HG02642 (cell line): ENCODE data around the gene SVIL.
"Not testable (repeated sequence)": the region's sequence is repeated elsewhere in the genome, so short reads cannot be mapped to it uniquely, and the experiment has no call there.

ENCODE experiments used
- ATAC-seq: cut with Tn5 transposase; IDR thresholded peaks from one replicate; pipeline ENCODE4 v1.9.1; 2021; ENCODE audit warnings: mild to moderate bottlenecking; ENCODE audit not compliant: unreplicated experiment, poor library complexity

Gene SVIL

DNA sequence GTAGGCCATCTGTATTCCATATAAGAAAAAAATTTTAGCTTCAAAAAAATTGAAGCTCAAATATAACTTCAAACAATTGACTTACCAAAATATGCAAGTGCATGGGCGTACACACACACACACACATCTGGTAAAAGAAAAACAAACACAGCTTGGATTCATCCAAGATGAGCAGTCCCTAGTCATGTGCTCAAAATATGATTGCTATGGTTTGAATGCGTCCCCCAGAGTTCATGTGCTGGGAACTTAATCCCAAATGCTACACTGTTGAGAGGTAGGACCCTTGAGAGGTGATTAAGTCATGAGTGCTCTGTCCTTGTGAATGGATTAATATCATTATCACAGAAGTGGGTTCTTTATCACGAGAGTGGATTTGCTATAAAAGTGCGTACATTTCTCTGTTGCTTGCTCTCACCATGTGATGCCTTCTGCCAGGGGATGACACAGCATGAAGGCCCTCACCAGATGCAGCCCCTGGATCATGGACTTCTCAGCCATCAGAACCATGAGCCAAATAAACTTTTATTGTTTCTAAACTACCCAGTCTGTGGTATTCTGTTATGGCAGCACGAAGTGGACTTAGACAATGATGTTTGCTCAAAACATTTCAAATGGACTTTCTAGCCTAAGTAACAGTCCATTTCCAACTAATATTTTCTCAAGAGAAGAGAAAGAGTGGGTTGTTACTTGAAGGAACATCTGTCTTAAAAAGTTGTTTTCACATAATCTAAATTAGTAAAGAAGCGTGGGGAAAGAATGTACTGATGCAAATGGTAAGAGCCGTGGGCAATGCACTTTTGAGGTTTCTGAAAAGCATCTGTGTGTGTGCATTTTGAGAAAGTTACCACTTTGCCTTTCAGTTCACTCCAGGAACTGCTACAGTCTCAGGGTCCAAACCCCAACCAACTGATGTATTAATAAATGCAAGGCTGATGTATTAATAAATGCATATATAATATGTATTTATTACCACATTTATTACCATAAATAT lies 15.1 kb upstream of the SVIL start:
- ATAC-seq, result no peak

DNA sequence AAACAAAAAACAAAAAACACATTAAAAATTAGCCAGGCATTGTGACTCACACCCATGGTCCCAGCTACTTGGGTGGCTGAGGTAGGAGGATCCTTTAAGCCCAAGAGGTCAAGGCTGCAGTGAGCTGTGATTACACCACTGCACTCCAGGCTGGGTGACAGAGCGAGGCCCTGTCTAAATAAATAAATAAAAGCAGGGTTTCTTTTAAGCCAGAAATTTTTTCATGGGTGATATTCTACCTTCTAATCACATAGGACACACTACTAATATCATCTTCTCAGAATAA lies 14.2 kb upstream of the SVIL start:
- no peak for ATAC-seq

- no peak for ATAC-seq
Measured at GRCh38 chr10:29648114-29648982, 13.6 kb upstream of the SVIL start.

DNA sequence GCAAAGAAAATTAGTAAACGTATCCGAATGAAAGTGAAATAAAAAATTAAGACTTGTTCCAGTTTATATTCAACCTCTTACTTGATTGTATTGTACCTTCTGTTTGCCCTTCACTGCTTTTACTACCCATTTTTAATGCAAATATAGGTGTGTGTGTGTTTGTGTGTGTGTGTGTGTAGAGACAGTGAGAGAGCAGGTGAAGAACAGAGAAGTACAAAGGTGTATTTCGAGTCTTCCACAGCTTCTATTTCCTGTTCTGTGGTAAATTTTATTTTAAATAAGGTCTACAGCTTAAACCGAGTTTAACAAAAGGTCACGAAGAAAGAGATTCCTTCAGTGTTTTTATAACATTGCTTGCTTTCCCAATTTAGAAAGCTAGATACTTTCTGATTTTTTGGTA lies 12.7 kb upstream of the SVIL start:
- ATAC-seq, result no peak

DNA sequence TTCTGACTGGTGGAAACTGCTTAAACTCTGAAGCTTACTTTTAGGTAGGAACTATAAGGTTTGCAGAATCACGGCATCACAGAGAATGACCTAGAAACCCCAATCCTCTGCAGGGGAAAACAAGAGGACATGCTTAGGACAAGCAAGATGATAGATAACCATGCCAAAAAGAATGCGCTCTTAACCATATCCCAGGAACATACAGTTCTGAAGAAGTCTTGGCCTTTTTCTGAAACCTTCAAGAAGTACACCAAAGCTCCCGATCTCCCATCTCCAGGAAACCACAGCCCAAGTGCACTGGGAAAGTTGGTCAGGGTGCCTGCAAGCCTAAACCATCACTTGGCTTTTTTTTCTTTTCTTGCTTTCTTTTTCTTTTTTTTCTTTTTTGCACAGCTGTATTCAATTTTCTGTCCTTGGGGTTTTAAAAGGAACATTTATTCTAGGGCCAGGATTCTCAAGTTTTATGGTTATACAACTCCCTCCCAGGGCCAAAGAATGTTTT lies 12.2 kb upstream of the SVIL start:
- no peak for ATAC-seq

DNA sequence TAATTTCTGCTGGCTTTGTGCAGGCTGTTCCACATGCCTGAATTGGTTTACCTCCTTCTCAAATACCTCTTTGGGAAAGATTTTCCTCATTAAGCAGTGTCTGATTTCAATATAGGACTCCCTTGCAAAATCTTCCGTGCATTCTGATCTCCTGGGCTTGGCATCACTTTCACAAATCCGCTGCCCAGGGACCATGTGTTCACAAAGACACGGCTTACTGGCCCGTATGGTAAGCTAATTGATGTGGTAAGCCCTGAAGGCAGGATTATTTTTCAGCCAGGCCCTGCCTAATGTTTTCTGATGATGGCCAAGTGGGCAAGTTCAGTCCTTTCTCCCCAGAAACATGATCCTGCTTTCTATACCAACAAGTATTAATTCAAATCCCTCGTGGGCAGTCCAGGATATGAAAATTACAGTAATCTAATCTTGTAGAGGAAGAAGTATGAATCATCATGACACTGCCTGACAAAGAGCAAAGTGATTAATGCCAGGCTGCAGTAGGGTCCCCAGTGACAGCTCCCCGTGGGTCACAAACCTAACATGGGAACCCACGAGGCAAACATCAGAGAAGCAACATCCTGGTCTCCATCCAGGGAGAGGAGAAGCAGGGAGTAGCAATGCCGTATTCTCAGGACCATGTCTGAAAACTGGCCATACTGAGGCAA lies 11.6 kb upstream of the SVIL start:
- ATAC-seq, result no peak

GRCh38 chr10:29643771-29644501 lies 9.2 kb upstream of the SVIL start:
- ATAC-seq, result no peak

DNA sequence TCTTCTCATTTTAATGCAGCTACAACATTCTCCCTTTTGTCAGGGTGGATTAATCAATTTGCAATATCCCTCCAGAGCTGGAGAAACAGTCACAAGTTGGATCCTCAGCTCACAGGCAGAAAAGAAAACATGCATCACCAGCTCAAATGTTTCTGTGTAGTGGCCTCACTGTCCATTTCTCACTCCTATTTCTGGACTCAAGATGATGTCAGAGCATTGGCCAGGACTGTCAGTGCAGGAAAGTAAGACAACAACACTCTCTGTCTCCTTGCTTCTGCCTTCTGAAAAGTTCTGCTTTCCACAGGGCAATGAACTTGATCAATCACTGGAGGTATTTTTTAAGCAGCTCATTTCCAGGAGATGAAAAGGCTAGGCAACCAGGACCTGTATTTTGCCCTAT lies 8.2 kb upstream of the SVIL start:
- no peak for ATAC-seq

GRCh38 chr10:29637537-29637936 lies 2.8 kb upstream of the SVIL start:
- no peak for ATAC-seq

- no peak for ATAC-seq
Measured at GRCh38 chr10:29636178-29636577, 1.4 kb upstream of the SVIL start.

DNA sequence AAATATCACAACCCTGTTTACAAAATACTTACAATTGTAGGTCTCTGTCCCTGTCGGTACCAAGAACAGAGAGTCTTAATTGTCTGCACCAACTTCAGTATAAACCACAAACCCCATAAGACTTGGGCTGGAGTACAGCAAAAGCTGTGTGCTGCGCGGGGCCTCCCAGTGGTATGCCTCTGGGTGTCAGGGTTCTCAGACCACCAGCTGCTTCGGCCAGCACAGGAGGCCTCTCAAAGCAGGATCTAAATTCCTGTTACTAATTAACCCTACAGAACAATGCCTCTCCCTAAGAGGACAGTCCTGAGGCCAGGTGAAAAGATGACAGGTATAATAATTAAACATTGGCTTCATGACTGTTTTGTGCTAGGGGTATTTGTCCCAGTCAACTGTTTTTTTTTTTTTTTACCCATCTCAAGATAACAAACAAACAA lies 957 bp upstream of the SVIL start:
- ATAC-seq, result peak; percentile 66

DNA sequence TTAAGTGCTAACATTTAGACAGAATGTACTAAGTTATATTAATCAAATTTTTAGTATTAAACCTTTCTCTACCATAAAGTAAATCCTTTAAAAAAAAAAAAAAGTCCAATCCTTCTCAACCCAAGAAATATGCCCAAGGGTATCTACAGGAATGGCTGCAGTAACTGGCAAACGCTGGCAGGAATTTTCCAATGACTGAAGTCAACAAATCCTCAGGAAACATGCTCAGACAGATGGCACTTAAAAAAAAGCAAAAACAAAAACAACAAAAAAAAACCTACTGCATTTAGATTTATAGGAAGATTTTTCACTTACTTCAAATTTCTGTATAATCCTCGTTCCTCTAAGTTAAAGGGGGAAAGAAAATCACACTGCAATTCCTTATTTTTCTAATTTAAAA lies 666 bp downstream of the SVIL start:
- no peak for ATAC-seq

GRCh38 chr10:29631049-29631339 lies 3.8 kb downstream of the SVIL start:
- ATAC-seq, result no peak

GRCh38 chr10:29630205-29631048 lies 4.3 kb downstream of the SVIL start:
- ATAC-seq, result no peak

GRCh38 chr10:29628912-29629526 lies 5.8 kb downstream of the SVIL start:
- no peak for ATAC-seq

- ATAC-seq, result no peak
Measured at GRCh38 chr10:29628311-29628710, 6.5 kb downstream of the SVIL start.

GRCh38 chr10:29627201-29628132 lies 7.3 kb downstream of the SVIL start:
- no peak for ATAC-seq

- ATAC-seq, result not testable (repeated sequence)
Measured at GRCh38 chr10:29624357-29624756, 10.4 kb downstream of the SVIL start.
